Skin epidermis (tissue), 12 donors: ENCODE measurements around the gene IMMP2L.
A peak's percentile ranks its signal among the peaks of the same experiment; 100 is the strongest.

Experiments
- H3K27ac ChIP-seq, 21 experiments: fragments of 200-600 bp; sonication (generic) in 11 of 21; one replicate each; pipeline ENCODE4 v1.5.0; 2020; ENCODE audit warnings: mild to moderate bottlenecking in 3 of 21, inconsistent platforms in 2 of 21, moderate library complexity in 2 of 21
- H3K4me3 ChIP-seq, 7 experiments: fragments of 200-600 bp; sonication (generic) in 2 of 7; one replicate each; pipeline ENCODE4 v1.5.0; 2020; ENCODE audit warnings: inconsistent platforms in 2 of 7, mild to moderate bottlenecking in 2 of 7, moderate library complexity in 1 of 7

Gene IMMP2L

DNA sequence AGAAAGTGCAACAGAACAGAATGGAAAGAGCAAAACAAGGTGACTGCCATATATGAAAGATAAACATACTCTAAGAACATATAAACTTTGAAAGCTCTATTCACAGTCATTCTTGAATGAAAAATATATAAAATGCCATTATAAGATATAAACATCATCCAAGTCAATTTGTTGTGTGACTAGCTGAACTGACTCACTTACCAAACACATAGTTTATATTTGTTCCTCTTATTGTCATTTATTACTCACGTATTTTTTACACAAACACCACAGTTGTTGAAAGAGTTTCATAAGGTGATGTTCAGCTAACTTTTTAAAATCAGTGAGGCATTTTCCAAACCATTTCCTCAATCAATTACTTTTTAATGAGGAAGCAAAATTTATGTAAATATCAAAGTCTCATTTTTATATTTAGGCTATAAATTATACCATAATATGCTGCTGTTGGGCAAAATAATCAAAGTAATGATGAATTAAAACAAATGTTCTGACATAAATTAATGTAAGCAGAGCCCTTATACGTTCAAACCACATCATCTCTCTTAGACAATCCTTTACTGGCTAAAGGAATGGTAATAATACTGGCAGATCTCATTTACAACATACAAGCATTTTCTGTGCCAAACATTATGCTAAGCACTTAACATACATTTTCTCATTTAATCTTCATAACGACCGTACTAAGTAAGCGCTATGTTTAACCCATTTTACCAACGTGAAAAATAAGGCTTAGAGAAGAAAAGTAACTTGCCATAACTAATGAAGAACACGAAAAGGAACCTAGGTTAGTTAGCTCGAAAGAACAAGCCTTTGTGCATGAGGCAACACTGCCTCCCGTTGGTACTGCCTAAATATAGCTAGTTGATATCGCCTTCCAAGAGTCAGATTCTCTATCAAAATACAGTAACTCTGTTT is 464.0 kb downstream of the IMMP2L start:
- Histone ChIP-seq H3K4me3 (no peak overlapping the region), H3K27ac (no peak overlapping the region)

DNA sequence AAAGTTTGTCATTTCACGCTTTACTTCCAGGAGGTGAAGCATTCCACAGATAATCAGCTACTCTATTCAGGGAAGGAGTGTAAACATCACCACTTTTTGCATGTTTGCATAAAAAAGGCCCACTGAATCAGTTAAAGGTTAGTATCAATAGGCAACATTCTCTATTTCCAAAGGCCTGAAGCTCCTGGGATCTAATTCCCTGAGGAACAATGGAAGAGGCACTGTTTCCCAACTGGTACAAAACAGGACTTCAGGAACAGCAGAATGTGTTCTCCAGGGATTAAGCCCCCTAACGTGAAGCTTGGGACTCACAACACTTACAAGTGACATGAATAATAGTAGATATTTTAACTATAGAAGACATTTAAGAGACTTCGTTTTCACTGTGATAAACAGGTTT is 465.3 kb downstream of the IMMP2L start:
- Histone ChIP-seq H3K4me3 (no peak overlapping the region), H3K27ac (no peak overlapping the region)

DNA sequence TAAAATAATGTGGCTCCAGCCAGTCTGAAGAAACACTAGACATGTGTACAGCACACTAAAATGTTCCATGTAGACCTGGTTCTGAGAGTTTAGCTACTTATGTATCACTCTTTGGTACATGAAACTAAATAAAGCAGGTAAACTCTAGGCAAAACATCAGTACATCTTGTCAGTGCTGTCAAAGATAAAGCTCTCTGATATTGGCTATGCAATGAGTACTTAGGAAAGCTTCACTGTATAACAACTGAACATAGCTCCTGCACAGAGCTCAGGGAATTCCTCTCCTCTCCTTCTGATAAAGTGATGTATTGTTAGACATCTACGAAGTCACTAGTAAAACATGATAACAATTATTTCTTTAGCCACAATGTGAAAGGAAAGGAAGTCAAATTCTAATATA is 467.9 kb downstream of the IMMP2L start:
- no peak overlapping the region for H3K4me3 ChIP-seq
- no peak overlapping the region for H3K27ac ChIP-seq

GRCh38 chr7:111093496-111093895 is 468.8 kb downstream of the IMMP2L start:
- H3K4me3 ChIP-seq = no peak overlapping the region
- peak overlapping the region in 1 of 21 experiments; percentile 18 for H3K27ac ChIP-seq

- peak overlapping the region in 1 of 21 experiments; percentile 24 for H3K27ac ChIP-seq
- no peak overlapping the region for H3K4me3 ChIP-seq
Observed at GRCh38 chr7:111092406-111093236, 469.7 kb downstream of the IMMP2L start.

GRCh38 chr7:111091593-111092358 is 470.5 kb downstream of the IMMP2L start:
- Histone ChIP-seq H3K4me3 (peak overlapping the region in 2 of 7 experiments; percentile 11 to 15), H3K27ac (peak overlapping the region in 2 of 21 experiments; percentile 19 to 24)

GRCh38 chr7:111090846-111091245 is 471.4 kb downstream of the IMMP2L start, which contains the start of gene LRRN3:
TSS of gene LRRN3 (plus strand) at chr7:111091127. CDS start at chr7:111122773, 31,646 bp downstream.
- H3K4me3 ChIP-seq = peak within 1 kb of the TSS in 3 of 7 experiments; percentile 8 to 15 (median 11)
- peak within 1 kb of the TSS in 2 of 21 experiments; percentile 19 to 24 for H3K27ac ChIP-seq

- H3K4me3 ChIP-seq = no peak overlapping the region
- no peak overlapping the region for H3K27ac ChIP-seq
Observed at GRCh38 chr7:111089822-111090426, 472.4 kb downstream of the IMMP2L start.

DNA sequence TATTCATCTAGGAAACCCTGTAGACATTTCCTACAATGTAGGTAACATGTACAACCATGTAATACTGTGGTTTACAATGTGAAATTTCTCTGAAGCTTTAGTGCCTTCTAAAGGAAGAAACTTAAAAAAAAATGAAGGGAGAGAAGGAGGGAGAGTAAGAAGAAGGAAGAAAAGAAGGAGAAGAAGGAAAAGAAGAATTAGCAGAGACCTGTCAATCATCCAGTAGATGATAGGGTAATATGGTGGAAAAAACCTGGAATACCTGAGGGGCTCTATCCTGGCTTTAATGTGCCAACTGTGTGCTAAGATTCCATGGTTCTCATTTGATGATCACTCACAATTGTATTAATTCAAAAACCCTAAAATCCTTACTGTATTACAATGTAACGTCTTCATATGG is 474.0 kb downstream of the IMMP2L start:
- H3K27ac ChIP-seq = no peak overlapping the region
- no peak overlapping the region for H3K4me3 ChIP-seq

GRCh38 chr7:111086532-111086931 is 475.8 kb downstream of the IMMP2L start:
- Histone ChIP-seq H3K4me3 (no peak overlapping the region), H3K27ac (no peak overlapping the region)

GRCh38 chr7:111085356-111085755 is 476.9 kb downstream of the IMMP2L start:
- no peak overlapping the region for H3K4me3 ChIP-seq
- no peak overlapping the region for H3K27ac ChIP-seq

GRCh38 chr7:111083413-111083812 is 478.9 kb downstream of the IMMP2L start:
- peak overlapping the region in 4 of 21 experiments; percentile 4 to 75 (median 26) for H3K27ac ChIP-seq
- H3K4me3 ChIP-seq = no peak overlapping the region

DNA sequence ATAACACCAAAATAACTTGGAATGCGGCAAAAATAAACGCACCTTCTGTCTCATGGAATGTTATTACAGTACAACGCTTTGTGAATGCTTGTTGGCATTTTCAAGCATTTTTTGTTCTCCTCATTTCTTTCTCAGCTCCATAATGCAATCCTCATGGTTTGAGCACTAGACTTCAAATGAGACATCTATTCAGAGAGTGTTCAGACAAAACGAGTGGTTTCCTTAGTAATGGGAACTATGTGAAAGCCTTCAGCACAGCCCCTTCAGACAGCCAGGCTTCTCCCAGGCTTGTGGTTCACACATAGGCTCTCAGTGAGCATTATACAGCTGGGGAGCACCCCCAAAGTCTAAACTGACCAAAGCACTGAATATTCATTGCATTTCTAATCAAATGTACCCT is 479.9 kb downstream of the IMMP2L start:
- H3K27ac ChIP-seq = peak overlapping the region in 3 of 21 experiments; percentile 20 to 75 (median 47)

GRCh38 chr7:111081546-111082267 is 480.6 kb downstream of the IMMP2L start:
- Histone ChIP-seq H3K4me3 (no peak overlapping the region), H3K27ac (peak overlapping the region in 2 of 21 experiments; percentile 47 to 75)

More for the DNA sequence above, 479.9 kb downstream of the IMMP2L start:
- no peak overlapping the region for H3K4me3 ChIP-seq

DNA sequence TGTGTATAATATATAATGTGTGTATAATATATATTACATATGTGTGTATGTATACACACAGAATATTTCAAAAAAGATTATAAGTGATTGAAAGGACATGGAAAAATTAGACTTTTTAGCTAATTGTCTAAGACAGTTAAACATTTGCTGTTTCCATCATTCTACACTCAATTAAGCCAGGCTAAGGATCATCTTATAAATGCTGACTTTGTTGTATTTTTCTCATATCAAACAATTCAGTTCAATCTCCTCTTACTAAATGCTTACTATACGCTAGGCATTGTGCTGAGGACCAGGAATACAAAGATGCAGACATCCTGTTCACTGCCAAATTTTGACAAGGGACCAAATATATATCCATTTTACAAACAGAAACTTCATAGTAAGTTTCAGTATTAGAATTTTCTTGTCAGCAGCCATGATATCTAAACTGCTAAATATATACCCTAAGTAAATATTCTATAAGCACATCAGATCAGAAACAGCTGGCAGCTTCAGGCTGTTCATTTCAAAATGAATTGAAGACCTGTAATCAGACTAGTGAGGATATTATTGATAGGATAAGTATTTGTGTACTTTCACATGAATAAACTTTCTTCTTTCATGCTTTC is 481.7 kb downstream of the IMMP2L start:
- Histone ChIP-seq H3K4me3 (no peak overlapping the region), H3K27ac (peak overlapping the region in 1 of 21 experiments; percentile 75)

GRCh38 chr7:111077001-111077400 is 485.3 kb downstream of the IMMP2L start:
- H3K27ac ChIP-seq = no peak overlapping the region
- no peak overlapping the region for H3K4me3 ChIP-seq

GRCh38 chr7:111076205-111076604 is 486.1 kb downstream of the IMMP2L start:
- Histone ChIP-seq H3K27ac (no peak overlapping the region), H3K4me3 (no peak overlapping the region)

- Histone ChIP-seq H3K27ac (no peak overlapping the region), H3K4me3 (no peak overlapping the region)
Observed at GRCh38 chr7:111075498-111075897, 486.8 kb downstream of the IMMP2L start.
